Smooth muscle cell (in vitro differentiated cells): ENCODE measurements around the gene CLGN. TPM values are rescaled to one million over a fixed set of nuclear protein-coding genes. Genes with fewer than 3 reads are reported as not detected.

Experiments used
- DNase-seq: peaks from one replicate; lab custom pipeline; 2025; ENCODE audit not compliant: unreplicated experiment; lab: John Stamatoyannopoulos, UW
- H2AFZ ChIP-seq: fragments of 200-600 bp; sonication (generic); 2 replicates; pipeline ENCODE4 v1.6.0; 2016; ENCODE audit warnings: antibody characterized with exemption, low read depth, mild to moderate bottlenecking
- H3F3A ChIP-seq: fragments of 200-600 bp; sonication (generic); 2 replicates; pipeline ENCODE4 v1.6.0; 2017; ENCODE audit warnings: antibody characterized with exemption, low read depth
- H3K27ac ChIP-seq: fragments of 200-600 bp; sonication (generic); 2 replicates; pipeline ENCODE4 v1.5.1; 2016; ENCODE audit warnings: low read depth, mild to moderate bottlenecking
- H3K27me3 ChIP-seq: fragments of 200-600 bp; sonication (generic); 2 replicates; pipeline ENCODE4 v1.6.1; 2016; ENCODE audit warnings: low read depth, mild to moderate bottlenecking
- H3K36me3 ChIP-seq: fragments of 200-600 bp; sonication (generic); 2 replicates; pipeline ENCODE4 v1.5.1; 2016; ENCODE audit warnings: low read depth
- H3K4me1 ChIP-seq: fragments of 200-600 bp; sonication (generic); 2 replicates; pipeline ENCODE4 v1.5.1; 2016; ENCODE audit warnings: low read depth
- H3K4me2 ChIP-seq: fragments of 200-600 bp; sonication (generic); 2 replicates; pipeline ENCODE4 v1.6.0; 2016; ENCODE audit warnings: mild to moderate bottlenecking
- H3K4me3 ChIP-seq: fragments of 200-600 bp; sonication (generic); 2 replicates; pipeline ENCODE4 v1.5.1; 2016; ENCODE audit warnings: mild to moderate bottlenecking
- H3K79me2 ChIP-seq: fragments of 200-600 bp; sonication (generic); 2 replicates; pipeline ENCODE4 v1.6.0; 2016; ENCODE audit warnings: low read depth, mild to moderate bottlenecking
- H3K9ac ChIP-seq: fragments of 200-600 bp; sonication (generic); 2 replicates; pipeline ENCODE4 v1.6.0; 2016; ENCODE audit warnings: low read depth
- H3K9me3 ChIP-seq: fragments of 200-600 bp; sonication (generic); replicated peaks from 2 replicates; pipeline ENCODE4 v1.5.1; 2016; ENCODE audit warnings: low read depth
- H4K20me1 ChIP-seq: fragments of 200-600 bp; sonication (generic); 2 replicates; pipeline ENCODE4 v1.6.0; 2016; ENCODE audit warnings: low read depth
- CTCF ChIP-seq: fragments of 200-600 bp; sonication (generic); IDR thresholded peaks from 2 replicates; pipeline ENCODE4 v1.5.1; 2017; ENCODE audit warnings: borderline replicate concordance, mild to moderate bottlenecking, antibody characterized with exemption; ENCODE audit not compliant: insufficient read depth, poor library complexity, severe bottlenecking
- WGBS: methylation state at CpG from one replicate; pipeline ENCODE4 v1.1.7; 2016; ENCODE audit warnings: low lambda C conversion rate; 5-methylcytosine and 5-hydroxymethylcytosine counted together
- polyA plus RNA-seq: library from polyadenylated mRNA; unstranded; fragments of >200 nt; fragmentation: Nextera tagmentation; extraction: Ambion mirVana; gene quantifications from 2 replicates; pipeline ENCODE4 v1.2.1, GENCODE V29; 2016
- total RNA-seq: library from RNA; depleted of rRNA; stranded (reverse); fragments of >200 nt; gene quantifications from 2 replicates; pipeline ENCODE4 v1.2.3, GENCODE V29; 2014

Gene CLGN
- total and polyA plus RNA-seq, 2 experiments from 2014 or later, result 0.42 to 0.85 TPM

- H3K9ac ChIP-seq, result no peak overlapping the region
- H3K79me2 ChIP-seq, result no peaks in the 10 kb centered on the region
- TF ChIP-seq CTCF, result no peak
- H3K4me3 ChIP-seq, result no peak overlapping the region
- no peaks in the 10 kb centered on the region for H3K9me3 ChIP-seq
- H4K20me1 ChIP-seq, result no peaks in the 10 kb centered on the region
- no peaks in the 10 kb centered on the region for H3K36me3 ChIP-seq
- H3K4me1 ChIP-seq, result no peaks in the 10 kb centered on the region
- DNase-seq, result no peak
- H3F3A ChIP-seq, result no peaks in the 10 kb centered on the region
- no peak overlapping the region for H3K4me2 ChIP-seq
- WGBS, result 52% methylated on average over 1 of the region's 1 CpG
- H3K27me3 ChIP-seq, result peaks cover 31% of the 10 kb centered on the region
- no peak overlapping the region for H3K27ac ChIP-seq
- no peak overlapping the region for H2AFZ ChIP-seq
These were observed 38.7 kb upstream of the CLGN start for GRCh38 chr4:140466146-140466545.

- H4K20me1 ChIP-seq, result no peaks in the 10 kb centered on the region
- no peak overlapping the region for H2AFZ ChIP-seq
- peaks cover 27% of the 10 kb centered on the region for H3K27me3 ChIP-seq
- WGBS, result 87% methylated on average over 1 of the region's 1 CpG
- no peaks in the 10 kb centered on the region for H3K4me1 ChIP-seq
- H3K27ac ChIP-seq, result no peak overlapping the region
- H3K4me2 ChIP-seq, result no peak overlapping the region
- no peak overlapping the region for H3K4me3 ChIP-seq
- H3F3A ChIP-seq, result no peaks in the 10 kb centered on the region
- no peaks in the 10 kb centered on the region for H3K36me3 ChIP-seq
- H3K9me3 ChIP-seq, result no peaks in the 10 kb centered on the region
- H3K79me2 ChIP-seq, result no peaks in the 10 kb centered on the region
- DNase-seq, result no peak
- no peak for TF ChIP-seq CTCF
- no peak overlapping the region for H3K9ac ChIP-seq
These were observed 36.2 kb upstream of the CLGN start for GRCh38 chr4:140463614-140464013.

- H3K4me2 ChIP-seq, result no peak overlapping the region
- DNase-seq, result no peak
- H3K79me2 ChIP-seq, result no peaks in the 10 kb centered on the region
- TF ChIP-seq CTCF, result no peak
- H3K4me1 ChIP-seq, result no peaks in the 10 kb centered on the region
- H4K20me1 ChIP-seq, result no peaks in the 10 kb centered on the region
- no peak overlapping the region for H3K9ac ChIP-seq
- no peaks in the 10 kb centered on the region for H3K36me3 ChIP-seq
- no peak overlapping the region for H3K4me3 ChIP-seq
- H3K27me3 ChIP-seq, result peaks cover 23% of the 10 kb centered on the region
- no peaks in the 10 kb centered on the region for H3K9me3 ChIP-seq
- H3K27ac ChIP-seq, result no peak overlapping the region
- no peak overlapping the region for H2AFZ ChIP-seq
- H3F3A ChIP-seq, result no peaks in the 10 kb centered on the region
- WGBS, result 66% methylated on average over 3 of the region's 3 CpGs
These were observed 35.7 kb upstream of the CLGN start for GRCh38 chr4:140463182-140463581.

- Histone ChIP-seq H3K4me3 (no peak overlapping the region), H3K4me2 (no peak overlapping the region), H3K9me3 (no peaks in the 10 kb centered on the region), H3F3A (no peaks in the 10 kb centered on the region), H3K36me3 (no peaks in the 10 kb centered on the region), H3K27ac (no peak overlapping the region), H3K4me1 (no peaks in the 10 kb centered on the region), H2AFZ (no peak overlapping the region), H3K79me2 (no peaks in the 10 kb centered on the region), H4K20me1 (no peaks in the 10 kb centered on the region), H3K27me3 (peaks cover 31% of the 10 kb centered on the region), H3K9ac (no peak overlapping the region)
- TF ChIP-seq CTCF, result no peak
- no peak for DNase-seq
- 75% methylated on average over 3 of the region's 3 CpGs for WGBS
These were observed 22.9 kb upstream of the CLGN start for GRCh38 chr4:140450352-140450751.
